ENCODE results near the gene TRAF6. TPM values are rescaled to one million over a fixed set of nuclear protein-coding genes. Genes with fewer than 3 reads are reported as not detected.

TRAF6 gene
- total and polyA plus RNA-seq, 9 of the 15 experiments (the other 6 are each of a cell fraction or from before 2014, with no cell fraction given): 2.0 to 13.1 (median 8.2) TPM

- TF ChIP-seq THRB (CRISPR knock-in tag; conservative IDR thresholded peaks at IDR 0.05): no peak
These were observed 62.6 kb downstream of the TRAF6 start (continued) for GRCh38 chr11:36447514-36447913.

- POLR2A ChIA-PET: no interaction called here
- no peak for TF ChIP-seq ZNF398 (CRISPR knock-in tag; IDR thresholded peaks at IDR 0.05)
- TF ChIP-seq MYC (IDR thresholded peaks at IDR 0.05; ENCODE audit: low read depth, low read length): no peak
- TF ChIP-seq MYC (CRISPR knock-in tag; IDR thresholded peaks at IDR 0.05; ENCODE audit: borderline replicate concordance, low read depth): no peak
- no peak for TF ChIP-seq POU5F1 (IDR thresholded peaks at IDR 0.05; ENCODE audit: borderline replicate concordance, low read depth, low read length, partially characterized antibody)
- TF ChIP-seq GATA2 (CRISPR knock-in tag; IDR thresholded peaks at IDR 0.05): no peak
- TF ChIP-seq HOMEZ (CRISPR knock-in tag; IDR thresholded peaks at IDR 0.05): no peak
- TF ChIP-seq CBX2 (IDR thresholded peaks at IDR 0.05; ENCODE audit: insufficient read depth, low read length, poor library complexity, severe bottlenecking): no peak
- no peak for TF ChIP-seq ZNF77 (CRISPR knock-in tag; IDR thresholded peaks at IDR 0.05)
- no peak for TF ChIP-seq POLR2AphosphoS5 (IDR thresholded peaks at IDR 0.05; ENCODE audit: control insufficient read depth, insufficient read depth, low read depth, low read length)
- no peak for TF ChIP-seq ZNF551 (CRISPR knock-in tag; IDR thresholded peaks at IDR 0.05)
- TF ChIP-seq ZNF121 (CRISPR knock-in tag; conservative IDR thresholded peaks at IDR 0.05): no peak
- TF ChIP-seq ZKSCAN8 (CRISPR knock-in tag; IDR thresholded peaks at IDR 0.05): no peak
- TF ChIP-seq NFATC3 (IDR thresholded peaks at IDR 0.05): no peak
- no peak for TF ChIP-seq XRCC5 (IDR thresholded peaks at IDR 0.05; ENCODE audit: low read depth, low read length)
- TF ChIP-seq RCOR1 (IDR thresholded peaks at IDR 0.05; ENCODE audit: borderline replicate concordance in 1 of 2, low read depth in 2 of 2, low read length in 2 of 2): no peak
- no peak for TF ChIP-seq MCM5 (IDR thresholded peaks at IDR 0.05; ENCODE audit: low read depth)
- no peak for TF ChIP-seq ZBTB8A (IDR thresholded peaks at IDR 0.05; ENCODE audit: partially characterized antibody)
- no peak for TF ChIP-seq ZNF436 (CRISPR knock-in tag; IDR thresholded peaks at IDR 0.05)
These were observed 63.9 kb downstream of the TRAF6 start for GRCh38 chr11:36446135-36446534.

More at GRCh38 chr11:36446135-36446534, 63.9 kb downstream of the TRAF6 start:
- intact Hi-C loops (cut with micrococcal nuclease): no loop called here
- Histone ChIP-seq H3K9me1 (ENCODE audit: control insufficient read depth, insufficient read depth, low read length) (no peaks in the 10 kb centered on the region), H3K4me2 (ENCODE audit: insufficient read depth, low read length) (no peak overlapping the region), H3K27me3 (ENCODE audit: control insufficient read depth in 2 of 2, insufficient read depth in 2 of 2, low read length in 2 of 2) (peaks cover 4 to 33% of the 10 kb centered on the region in 2 experiments; a peak in 4 of 5 replicates), H3K9me3 (replicated peaks; ENCODE audit: control insufficient read depth, insufficient read depth, low read depth, low read length) (no peaks in the 10 kb centered on the region), H3K9ac (ENCODE audit: insufficient read depth in 1 of 2, low read depth in 2 of 2, low read length in 2 of 2) (no peak overlapping the region), H3K27ac (ENCODE audit: extremely low read depth, low read depth, low read length) (no peak overlapping the region), H3K4me1 (replicated peaks in 1 of 2; ENCODE audit: control insufficient read depth in 2 of 2, insufficient read depth in 2 of 2, low read length in 2 of 2) (no peaks in the 10 kb centered on the region), H3K79me2 (ENCODE audit: control insufficient read depth, insufficient read depth, low read length) (no peaks in the 10 kb centered on the region), H3K4me3 (no peak overlapping the region), H2AFZ (ENCODE audit: low read depth, low read length) (no peak overlapping the region), H3K36me3 (ENCODE audit: control insufficient read depth, insufficient read depth, low read length) (no peaks in the 10 kb centered on the region), H4K20me1 (replicated peaks; ENCODE audit: control insufficient read depth, insufficient read depth, low read length) (no peaks in the 10 kb centered on the region)
- CTCF ChIA-PET (ENCODE audit: low intra/inter-chr PET ratio): no interaction called here
- 0% methylated on average over 6 of the region's 7 CpGs for WGBS (ENCODE audit: insufficient coverage, low coverage, missing lambda C conversion rate)
- DNase-seq (ENCODE audit: extremely low read depth in 1 of 4, low spot score in 3 of 4) (no peak), FAIRE-seq (no peak), ATAC-seq (no peak)
- BruUV-seq (replicated peaks): no TSS peak
- in situ Hi-C loops (cut with MboI): no loop called here
